Endothelial cell of umbilical vein (primary cell): ENCODE data around the gene FGF19. TPM values are rescaled to one million over a fixed set of nuclear protein-coding genes. Genes with fewer than 3 reads are reported as not detected.

Experiments
- BruUV-seq: library from RNA; stranded (reverse); fragments of 400-500 nt; replicated peaks from 2 replicates; lab custom pipeline; 2021; lab: Mats Ljungman, UMichigan
- CTCF ChIA-PET: fragments of 300-600, 350-600 bp; sonication (Branson Sonifier 250); formaldehyde crosslinking; loops from one replicate; lab custom pipeline; 2021; ENCODE audit warnings: antibody characterized with exemption, inconsistent platforms; lab: Charles Lee
- POLR2A ChIA-PET: fragments of 300-600, 350-600 bp; sonication (Branson Sonifier 250); formaldehyde crosslinking; loops from one replicate; lab custom pipeline; 2021; ENCODE audit warnings: antibody characterized with exemption, inconsistent platforms; lab: Charles Lee
- DNase-seq: peaks from one replicate; pipeline ENCODE4 v3.0.0-alpha.2; 2011; ENCODE audit warnings: low read depth, low spot score
- FAIRE-seq: peaks from 2 replicates; lab custom pipeline; 2011; peaks lifted over from hg19 to GRCh38; lab: Jason Lieb, UNC
- H2AFZ ChIP-seq: 2 replicates; pipeline ENCODE4 v1.6.0; 2012; ENCODE audit warnings: low read depth, low read length, control low read depth, inconsistent platforms
- H3K27ac ChIP-seq: 2 replicates; pipeline ENCODE4 v1.5.1; 2011; ENCODE audit warnings: low read depth, mild to moderate bottlenecking, control low read depth, low read length, moderate library complexity; ENCODE audit not compliant: insufficient read depth
- H3K27me3 ChIP-seq, 2 experiments: 2 replicates each; pipeline versions ENCODE4 v1.6.0 to v1.6.1; 2011; ENCODE audit warnings: low read length in 2 of 2, mixed read lengths in 1 of 2; ENCODE audit not compliant: control insufficient read depth in 2 of 2, insufficient read depth in 2 of 2
- H3K36me3 ChIP-seq, 2 experiments: 2 replicates in 1 of 2; 3 replicates in 1 of 2; pipeline ENCODE4 v1.5.1; 2011; ENCODE audit warnings: low read length in 2 of 2, mild to moderate bottlenecking in 1 of 2, moderate library complexity in 1 of 2; ENCODE audit not compliant: control insufficient read depth in 2 of 2, insufficient read depth in 2 of 2; ENCODE audit errors: extremely low read depth in 1 of 2
- H3K4me1 ChIP-seq: 3 replicates; pipeline ENCODE4 v1.5.1; 2011; ENCODE audit warnings: mild to moderate bottlenecking, low read length; ENCODE audit not compliant: control insufficient read depth, insufficient read depth; ENCODE audit errors: extremely low read depth
- H3K4me2 ChIP-seq: 2 replicates; pipeline ENCODE4 v1.6.1; 2011; ENCODE audit warnings: low read length, control low read depth, mixed read lengths; ENCODE audit not compliant: insufficient read depth
- H3K4me3 ChIP-seq, 3 experiments: fragments of 200-600 bp in 1 of 3; sonication (generic), shearing (Covaris generic) in 1 of 3; replicated peaks in 1 of 3; 2 replicates each; pipeline ENCODE4 v1.5.1; 2011 to 2016; ENCODE audit warnings: control low read depth in 3 of 3, low read length in 3 of 3, mild to moderate bottlenecking in 2 of 3, inconsistent platforms in 1 of 3, low read depth in 1 of 3, moderate library complexity in 1 of 3; ENCODE audit not compliant: insufficient read depth in 1 of 3
- H3K79me2 ChIP-seq: 2 replicates; pipeline ENCODE4 v1.6.0; 2012; ENCODE audit warnings: low read length, inconsistent platforms; ENCODE audit not compliant: control insufficient read depth, insufficient read depth
- H3K9ac ChIP-seq: replicated peaks from 2 replicates; pipeline ENCODE3; 2011; ENCODE audit warnings: low read length, control low read depth; ENCODE audit not compliant: insufficient read depth; ENCODE audit errors: extremely low read depth
- H3K9me1 ChIP-seq: replicated peaks from 3 replicates; pipeline ENCODE4 v1.6.0; 2011; ENCODE audit warnings: mild to moderate bottlenecking, low read length; ENCODE audit not compliant: control insufficient read depth, insufficient read depth; ENCODE audit errors: extremely low read depth
- H3K9me3 ChIP-seq: replicated peaks from 2 replicates; pipeline ENCODE4 v1.5.1; 2012; ENCODE audit warnings: low read length, inconsistent platforms; ENCODE audit not compliant: control insufficient read depth, insufficient read depth
- H4K20me1 ChIP-seq: replicated peaks from 2 replicates; pipeline ENCODE3; 2011; ENCODE audit warnings: mild to moderate bottlenecking, low read length; ENCODE audit not compliant: control insufficient read depth, insufficient read depth; ENCODE audit errors: extremely low read depth
- CTCF ChIP-seq, 2 donors: IDR thresholded peaks; 1 replicate in 1 of 2; 2 replicates in 1 of 2; pipeline ENCODE4 v1.5.1; 2011; ENCODE audit warnings: low read length in 2 of 2, mild to moderate bottlenecking in 2 of 2, moderate library complexity in 2 of 2, control low read depth in 1 of 2, inconsistent platforms in 1 of 2, low read depth in 1 of 2; ENCODE audit not compliant: insufficient read depth in 1 of 2; ENCODE audit errors: extremely low read depth in 1 of 2
- EZH2 ChIP-seq: IDR thresholded peaks from 2 replicates; pipeline ENCODE4 v1.6.1; 2012; ENCODE audit warnings: borderline replicate concordance, low read depth, mild to moderate bottlenecking, moderate library complexity, low read length, inconsistent platforms; ENCODE audit not compliant: severe bottlenecking
- FOS ChIP-seq: IDR thresholded peaks from 2 replicates; pipeline ENCODE4 v1.6.1; 2011; ENCODE audit warnings: mild to moderate bottlenecking, low read length, moderate library complexity, borderline replicate concordance; ENCODE audit not compliant: insufficient read depth
- GATA2 ChIP-seq: IDR thresholded peaks from 2 replicates; pipeline ENCODE4 v1.7.0; 2011; ENCODE audit warnings: low read depth, mild to moderate bottlenecking, moderate library complexity, mixed read lengths, low read length; ENCODE audit not compliant: insufficient read length, insufficient read depth
- JUN ChIP-seq: IDR thresholded peaks from 2 replicates; pipeline ENCODE4 v1.6.1; 2011; ENCODE audit warnings: borderline replicate concordance, low read depth; ENCODE audit not compliant: insufficient read length, insufficient read depth
- MYC ChIP-seq: IDR thresholded peaks from one replicate; pipeline ENCODE4 v1.6.1; 2011; ENCODE audit warnings: mild to moderate bottlenecking, low read depth, low read length
- POLR2A ChIP-seq: IDR thresholded peaks from 2 replicates; pipeline ENCODE4 v1.6.1; 2012; ENCODE audit warnings: low read depth, mild to moderate bottlenecking, control low read depth, low read length
- POLR2AphosphoS5 ChIP-seq: IDR thresholded peaks from 2 replicates; pipeline ENCODE4 v1.6.1; 2012; ENCODE audit warnings: low read depth, mild to moderate bottlenecking, control low read depth, low read length, moderate library complexity; ENCODE audit not compliant: insufficient read depth
- dilution Hi-C: fragments of 300-500 bp; cut with MboI; formaldehyde crosslinking; loops from one replicate; pipeline ENCODE4 v1.15.0; 2019; ENCODE audit warnings: low sequenced_read_pairs; ENCODE audit not compliant: extremely low pct_ligation_motif_present
- intact Hi-C: fragments of 100-400 bp; cut with micrococcal nuclease; formaldehyde crosslinking; loops from one replicate; pipeline ENCODE4 v1.10.0; 2022
- polyA plus RNA-seq, 4 experiments: library from polyadenylated mRNA; depleted of rRNA in 3 of 4; stranded (reverse) in 3 of 4; unstranded in 1 of 4; fragments of >200 nt; gene quantifications; 2 replicates each; pipeline versions ENCODE4 v1.2.1 to v1.2.3, GENCODE V29; 2011 to 2012; ENCODE audit warnings: missing spikeins in 1 of 4
- total RNA-seq: library from RNA; stranded (reverse); gene quantifications from 2 replicates; pipeline ENCODE4 v1.2.3, GENCODE V29; 2021
- TF ChIP-seq, protein P1 (sequence below): IDR thresholded peaks from 2 replicates; pipeline ENCODE4 v1.6.1; 2011; ENCODE audit not compliant: insufficient read depth, insufficient read length

FGF19 gene
- total and polyA plus RNA-seq, 2 donors (not counting 3 experiments of a cell fraction or from before 2014, with no cell fraction given), result 0.03 TPM; not detected in 1

GRCh38 chr11:69660001-69660500 lies 43.8 kb downstream of the FGF19 start:
- Histone ChIP-seq H3K9ac (no peak overlapping the region), H3K79me2 (no peaks in the 10 kb centered on the region), H3K4me3 (no peak overlapping the region), H3K27ac (no peak overlapping the region), H2AFZ (no peak overlapping the region), H3K27me3 (no peaks in the 10 kb centered on the region), H3K4me1 (peaks cover 3% of the 10 kb centered on the region), H3K36me3 (peaks cover 2 to 12% of the 10 kb centered on the region in 2 experiments), H4K20me1 (no peaks in the 10 kb centered on the region), H3K9me3 (no peaks in the 10 kb centered on the region), H3K9me1 (no peaks in the 10 kb centered on the region), H3K4me2 (no peak overlapping the region)
- ChIA-PET CTCF (interaction anchor here (0.8 to 6.1 kb wide), 3 partner anchors 10 to 558 kb away, joined by 4 to 47 read pairs (median 4); no protein-coding TSS in a partner anchor), POLR2A (no interaction called here)
- dilution Hi-C loops, result loop anchor here (25.0 kb wide), 1 partner anchor 548 kb away; no protein-coding TSS in a partner anchor
- intact Hi-C loops, result no loop called here
- FAIRE-seq (no peak), DNase-seq (no peak)
- BruUV-seq, result no TSS peak
- TF ChIP-seq GATA2 (no peak), MYC (no peak), POLR2AphosphoS5 (no peak), CTCF (IDR thresholded peaks at IDR 0.05; ENCODE audit: extremely low read depth in 1 of 2, insufficient read depth in 1 of 2, low read depth in 1 of 2, low read length in 2 of 2) (no peak), JUN (no peak), POLR2A (no peak), EZH2 (no peak), FOS (no peak)
- TF ChIP-seq, protein P1, sequence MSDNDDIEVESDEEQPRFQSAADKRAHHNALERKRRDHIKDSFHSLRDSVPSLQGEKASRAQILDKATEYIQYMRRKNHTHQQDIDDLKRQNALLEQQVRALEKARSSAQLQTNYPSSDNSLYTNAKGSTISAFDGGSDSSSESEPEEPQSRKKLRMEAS, result no peak
